Adrenal gland (tissue), 12 donors: ENCODE data around the gene NFATC1. TPM values are rescaled to one million over a fixed set of nuclear protein-coding genes. Genes with fewer than 3 reads are reported as not detected.

Experiments
- DNase-seq, 7 donors: peaks; one replicate each; pipeline ENCODE4 v3.0.0-alpha.2; 2019 to 2020
- H3K27ac ChIP-seq, 5 donors: fragments of 200-600 bp; sonication (generic) in 4 of 5; 1 replicate in 3 of 5; 2 replicates in 2 of 5; pipeline versions ENCODE4 v1.5.1 to v1.8.0; 2016 to 2020; ENCODE audit warnings: mild to moderate bottlenecking in 1 of 5
- H3K27me3 ChIP-seq: fragments of 200-600 bp; 2 replicates; pipeline ENCODE4 v1.8.0; 2021
- H3K36me3 ChIP-seq, 2 donors: fragments of 200-600 bp; replicated peaks in 1 of 2; 1 replicate in 1 of 2; 2 replicates in 1 of 2; pipeline versions ENCODE4 v1.5.1 to v1.8.0; 2018 to 2022
- H3K4me1 ChIP-seq, 2 donors: fragments of 200-600 bp; replicated peaks in 1 of 2; 1 replicate in 1 of 2; 2 replicates in 1 of 2; pipeline versions ENCODE4 v1.5.1 to v1.8.0; 2018 to 2021
- H3K4me3 ChIP-seq, 4 donors: fragments of 200-600 bp; sonication (generic) in 3 of 4; one replicate each; pipeline ENCODE4 v1.5.1; 2016 to 2018
- H3K9me3 ChIP-seq, 3 donors: fragments of 200-600 bp; sonication (generic) in 1 of 3; replicated peaks in 1 of 3; 1 replicate in 2 of 3; 2 replicates in 1 of 3; pipeline versions ENCODE4 v1.5.1 to v1.8.0; 2016 to 2021
- CTCF ChIP-seq, 6 experiments: fragments of 450-650 bp in 4 of 6; fragments of 200-600 bp in 2 of 6; sonication (generic) in 1 of 6; IDR thresholded peaks; 1 replicate in 5 of 6; 2 replicates in 1 of 6; pipeline versions ENCODE4 v1.5.1 to v1.8.0; 2016 to 2021; ENCODE audit warnings: antibody characterized with exemption in 6 of 6, mild to moderate bottlenecking in 2 of 6, moderate library complexity in 1 of 6
- POLR2A ChIP-seq, 2 donors: fragments of 450-650 bp; IDR thresholded peaks; one replicate each; pipeline ENCODE4 v1.6.1; 2017; ENCODE audit warnings: antibody characterized with exemption in 2 of 2, mild to moderate bottlenecking in 2 of 2, moderate library complexity in 1 of 2
- whole genome bisulfite sequencing, 4 donors: extraction: QIAGEN DNeasy Blood & Tissue Kit in 2 of 4; methylation state at CpG; one replicate each; pipeline versions ENCODE4 v1.1.5 to v1.1.7; 2013 to 2017; 5-methylcytosine and 5-hydroxymethylcytosine counted together
- intact Hi-C, 2 donors: fragments of 100-400 bp; cut with DNase I; formaldehyde crosslinking; loops; one replicate each; pipeline versions ENCODE4 v1.14.1 to v1.15.0; 2022 to 2023
- polyA plus RNA-seq, 3 donors: library from polyadenylated mRNA; stranded (reverse); fragments of 200-250 nt in 2 of 3; fragments of 350-450 nt in 1 of 3; fragmentation: Illumina TruSeq in 1 of 3; extraction: RNeasy Lipid Tissue Mini Kit (QIAGEN cat#74804) in 1 of 3; gene quantifications; one replicate each; pipeline ENCODE4 v1.2.3, GENCODE V29; 2013 to 2014
- total RNA-seq, 9 donors: library from RNA; depleted of rRNA in 4 of 9; stranded (reverse); fragments of >200 nt in 4 of 9; fragments of 120-200 nt in 1 of 9; fragmentation: NEBNext Ultra II Directional in 1 of 9; extraction: Animal tissue kit (Norgen Biotek cat#: 25700) in 1 of 9; gene quantifications; one replicate each; pipeline versions ENCODE4 v1.1.0 to v1.2.4, GENCODE V29; 2013 to 2023
- donor health status: healthy with polysubstance abuse.
- donor health status: Bipolar disorder and iron deficiency.
- donor health status: DM: yes; HTN: yes; CAD: no.
- donor health status: DM: no; HTN: no; CAD: no.
- donor health status: DM: no; HTN: no; CAD: no.
- donor health status: DM: yes; HTN: yes; CAD: no.

The NFATC1 gene
- total and polyA plus RNA-seq, 12 donors, result 0.50 to 20.9 (median 6.7) TPM

GRCh38 chr18:79511271-79511670 is 115.5 kb downstream of the NFATC1 start:
- no peak for TF ChIP-seq CTCF (IDR thresholded peaks at IDR 0.05)
- no peak for TF ChIP-seq POLR2A (IDR thresholded peaks at IDR 0.05)
- intact Hi-C loops, result no loop called here
- DNase-seq, result peak in 4 of 7 donors; percentile 3 to 10 (median 7)
- WGBS, 4 donors, result 90 to 94% (median 92%) methylated on average over 12 to 21 of the region's 21 CpGs
- Histone ChIP-seq H3K36me3 (no peaks in the 10 kb centered on the region), H3K9me3 (no peaks in the 10 kb centered on the region), H3K4me1 (peaks cover 7 to 16% of the 10 kb centered on the region in 2 donors), H3K27me3 (no peaks in the 10 kb centered on the region), H3K4me3 (no peak overlapping the region), H3K27ac (no peak overlapping the region)

GRCh38 chr18:79511671-79512301 is 116.1 kb downstream of the NFATC1 start:
- TF ChIP-seq CTCF (IDR thresholded peaks at IDR 0.05) (no peak), POLR2A (IDR thresholded peaks at IDR 0.05) (no peak)
- Histone ChIP-seq H3K36me3 (no peaks in the 10 kb centered on the region), H3K4me3 (no peak overlapping the region), H3K4me1 (peaks cover 7 to 13% of the 10 kb centered on the region in 2 donors), H3K9me3 (no peaks in the 10 kb centered on the region), H3K27me3 (no peaks in the 10 kb centered on the region), H3K27ac (no peak overlapping the region)
- DNase-seq, result peak in 4 of 7 donors; percentile 5 to 27 (median 15)
- 85 to 91% (median 87%) methylated on average over 31 to 32 of the region's 32 CpGs for WGBS, 4 donors
- intact Hi-C loops, result no loop called here

- no peak overlapping the region for H3K4me3 ChIP-seq
- no peak for TF ChIP-seq CTCF (IDR thresholded peaks at IDR 0.05)
- TF ChIP-seq POLR2A (IDR thresholded peaks at IDR 0.05), result no peak
- H3K27me3 ChIP-seq, result no peaks in the 10 kb centered on the region
- H3K9me3 ChIP-seq, result no peaks in the 10 kb centered on the region
- no peak overlapping the region for H3K27ac ChIP-seq
- DNase-seq, result peak in 5 of 7 donors; percentile 4 to 40 (median 11)
- H3K36me3 ChIP-seq, result no peaks in the 10 kb centered on the region
- H3K4me1 ChIP-seq, result peaks cover 0 to 6% of the 10 kb centered on the region in 2 donors
- intact Hi-C loops, result no loop called here
- WGBS, 4 donors, result 91 to 93% (median 92%) methylated on average over 35 to 54 of the region's 54 CpGs
These were observed 117.0 kb downstream of the NFATC1 start for GRCh38 chr18:79512461-79513380.

- intact Hi-C loops, result no loop called here
- H3K27ac ChIP-seq, result no peak overlapping the region
- H3K4me3 ChIP-seq, result no peak overlapping the region
- H3K4me1 ChIP-seq, result peaks cover 0 to under 1% of the 10 kb centered on the region in 2 donors
- peak in 4 of 7 donors; percentile 4 to 20 (median 14) for DNase-seq
- H3K36me3 ChIP-seq, result no peaks in the 10 kb centered on the region
- WGBS, 4 donors, result 93 to 97% (median 94%) methylated on average over 25 to 36 of the region's 36 CpGs
- H3K27me3 ChIP-seq, result no peaks in the 10 kb centered on the region
- H3K9me3 ChIP-seq, result no peaks in the 10 kb centered on the region
- TF ChIP-seq POLR2A (IDR thresholded peaks at IDR 0.05) (no peak), CTCF (IDR thresholded peaks at IDR 0.05) (no peak)
These were observed 117.8 kb downstream of the NFATC1 start for GRCh38 chr18:79513381-79514081.
